PC-3 (cell line): ENCODE data around the gene CLSTN3.

ENCODE experiments used
- CTCF ChIP-seq: fragments of 300-600 bp; sonication (generic); conservative IDR thresholded peaks from 2 replicates; pipeline ENCODE4 v1.5.1; 2017; ENCODE audit warnings: antibody characterized with exemption, low read depth, mild to moderate bottlenecking, low read length
- EZH2 ChIP-seq: fragments of 300-600 bp; sonication (generic); IDR thresholded peaks from one replicate; pipeline ENCODE4 v1.6.1; 2017; ENCODE audit warnings: antibody characterized with exemption, mild to moderate bottlenecking, low read length; ENCODE audit not compliant: unreplicated experiment

- TF ChIP-seq CTCF (no peak), EZH2 (no peak)
Observed at GRCh38 chr12:7178481-7178880, 48.3 kb downstream of the CLSTN3 start.
